IMR-90 (cell line): ENCODE measurements around the gene MYO1F. TPM values are rescaled to one million over a fixed set of nuclear protein-coding genes. Genes with fewer than 3 reads are reported as not detected.

Experiments
- ATAC-seq: fragments of 200-7000 bp; cut with Tn5 transposase; 2 replicates; pipeline ENCODE4 v1.9.1; 2020; ENCODE audit warnings: low read depth, mild to moderate bottlenecking, moderate library complexity
- BruUV-seq: library from RNA; stranded (reverse); fragments of 400-500 nt; replicated peaks from 2 replicates; lab custom pipeline; 2021; lab: Mats Ljungman, UMichigan
- CTCF ChIA-PET: fragments of 300-600 bp; formaldehyde crosslinking; extraction: SDS; loops from one replicate; lab custom pipeline; 2021; ENCODE audit warnings: antibody characterized with exemption; lab: Yijun Ruan, JAX
- POLR2A ChIA-PET: fragments of 300-600 bp; sonication (Branson Sonifier 250); formaldehyde crosslinking; loops from one replicate; lab custom pipeline; 2022; ENCODE audit warnings: antibody characterized with exemption; ENCODE audit not compliant: unreplicated experiment; lab: Charles Lee
- DNase-seq: peaks from one replicate; pipeline ENCODE4 v3.0.0; 2013
- H2AFZ ChIP-seq: replicated peaks from 2 replicates; pipeline ENCODE3; 2013; ENCODE audit warnings: low read length, mild to moderate bottlenecking; ENCODE audit not compliant: poor library complexity
- H2AK5ac ChIP-seq: 2 replicates; pipeline ENCODE4 v1.6.1; 2013; ENCODE audit warnings: low read depth, low read length, inconsistent platforms
- H2AK9ac ChIP-seq: replicated peaks from 2 replicates; pipeline ENCODE3; 2013; ENCODE audit warnings: mild to moderate bottlenecking, low read depth, low read length, moderate library complexity; ENCODE audit not compliant: poor library complexity
- H2BK120ac ChIP-seq: 2 replicates; pipeline ENCODE4 v1.6.1; 2013; ENCODE audit warnings: low read depth, low read length, inconsistent platforms
- H2BK15ac ChIP-seq: 3 replicates; pipeline ENCODE4 v1.6.1; 2013; ENCODE audit warnings: low read depth, low read length, inconsistent platforms
- H2BK20ac ChIP-seq: 2 replicates; pipeline ENCODE4 v1.6.1; 2013; ENCODE audit warnings: low read depth, mild to moderate bottlenecking, inconsistent platforms, low read length, moderate library complexity
- H2BK5ac ChIP-seq: 2 replicates; pipeline ENCODE4 v1.6.1; 2013; ENCODE audit warnings: mild to moderate bottlenecking, low read depth, low read length, inconsistent platforms; ENCODE audit not compliant: poor library complexity, severe bottlenecking
- H3K14ac ChIP-seq: replicated peaks from 2 replicates; pipeline ENCODE4 v1.6.1; 2013; ENCODE audit warnings: low read depth, low read length, inconsistent platforms
- H3K18ac ChIP-seq: 2 replicates; pipeline ENCODE4 v1.6.1; 2013; ENCODE audit warnings: low read depth, low read length, control low read depth
- H3K23ac ChIP-seq: 2 replicates; pipeline ENCODE4 v1.6.1; 2013; ENCODE audit warnings: low read depth, low read length, inconsistent platforms
- H3K27ac ChIP-seq: 2 replicates; pipeline ENCODE4 v1.5.1; 2013; ENCODE audit warnings: mild to moderate bottlenecking, control low read depth, low read length; ENCODE audit not compliant: insufficient read depth
- H3K27me3 ChIP-seq: 2 replicates; pipeline ENCODE4 v1.6.1; 2013; ENCODE audit warnings: low read length; ENCODE audit not compliant: control insufficient read depth, insufficient read depth
- H3K36me3 ChIP-seq: 2 replicates; pipeline ENCODE4 v1.6.1; 2013; ENCODE audit warnings: low read length, mixed read lengths; ENCODE audit not compliant: control insufficient read depth, insufficient read depth
- H3K4ac ChIP-seq: 2 replicates; pipeline ENCODE4 v1.6.1; 2013; ENCODE audit warnings: low read depth, low read length, inconsistent platforms
- H3K4me1 ChIP-seq: 2 replicates; pipeline ENCODE4 v1.6.1; 2013; ENCODE audit warnings: low read length, mixed read lengths; ENCODE audit not compliant: control insufficient read depth, insufficient read depth
- H3K4me2 ChIP-seq: 2 replicates; pipeline ENCODE4 v1.6.1; 2013; ENCODE audit warnings: low read depth, mild to moderate bottlenecking, control low read depth, low read length, moderate library complexity
- H3K4me3 ChIP-seq: 2 replicates; pipeline ENCODE4 v1.5.1; 2013; ENCODE audit warnings: low read depth, mild to moderate bottlenecking, control low read depth, low read length, moderate library complexity; ENCODE audit not compliant: insufficient read depth
- H3K56ac ChIP-seq: 2 replicates; pipeline ENCODE4 v1.6.1; 2013; ENCODE audit warnings: low read length, inconsistent platforms; ENCODE audit not compliant: insufficient read depth; ENCODE audit errors: extremely low read depth
- H3K79me1 ChIP-seq, 2 experiments: 2 replicates each; pipeline ENCODE4 v1.6.1; 2013; ENCODE audit warnings: low read length in 2 of 2, inconsistent platforms in 1 of 2, low read depth in 1 of 2
- H3K9ac ChIP-seq: 2 replicates; pipeline ENCODE4 v1.6.1; 2013; ENCODE audit warnings: low read depth, low read length, control low read depth
- H3K9me1 ChIP-seq: 2 replicates; pipeline ENCODE4 v1.6.1; 2013; ENCODE audit warnings: low read length, inconsistent platforms; ENCODE audit not compliant: insufficient read depth
- H3K9me3 ChIP-seq: 2 replicates; pipeline ENCODE4 v1.6.1; 2013; ENCODE audit warnings: low read length; ENCODE audit not compliant: control insufficient read depth, insufficient read depth
- H4K20me1 ChIP-seq: 2 replicates; pipeline ENCODE4 v1.6.1; 2013; ENCODE audit warnings: low read length, inconsistent platforms; ENCODE audit not compliant: insufficient read depth
- H4K5ac ChIP-seq: 2 replicates; pipeline ENCODE4 v1.6.1; 2013; ENCODE audit warnings: mild to moderate bottlenecking, low read depth, low read length, control low read depth
- H4K8ac ChIP-seq, 2 experiments: 2 replicates each; pipeline ENCODE4 v1.6.1; 2013; ENCODE audit warnings: low read depth in 2 of 2, low read length in 2 of 2, control low read depth in 1 of 2, inconsistent platforms in 1 of 2
- H4K91ac ChIP-seq: 2 replicates; pipeline ENCODE4 v1.6.1; 2013; ENCODE audit warnings: low read depth, low read length, inconsistent platforms; ENCODE audit not compliant: insufficient read depth
- MAZ ChIP-seq: IDR thresholded peaks from 2 replicates; pipeline ENCODE4 v1.6.1; 2012; ENCODE audit warnings: low read depth, mild to moderate bottlenecking, low read length, improper control_type of control experiment, moderate library complexity, borderline replicate concordance
- RAD21 ChIP-seq: IDR thresholded peaks from 2 replicates; pipeline ENCODE4 v1.6.1; 2012; ENCODE audit warnings: low read length, improper control_type of control experiment
- RFX5 ChIP-seq: IDR thresholded peaks from 2 replicates; pipeline ENCODE4 v1.8.0; 2012; ENCODE audit warnings: low read depth, mild to moderate bottlenecking, low read length, moderate library complexity
- WGBS, 2 experiments: methylation state at CpG; one replicate each; pipeline versions ENCODE4 v1.1.5 to v1.1.7; 2013; ENCODE audit warnings: missing lambda C conversion rate in 2 of 2; ENCODE audit not compliant: insufficient read length in 1 of 2; ENCODE audit errors: extremely low coverage in 2 of 2; 5-methylcytosine and 5-hydroxymethylcytosine counted together
- dilution Hi-C: fragments of 300-500 bp; cut with HindIII; formaldehyde crosslinking; loops from one replicate; pipeline ENCODE4 v1.14.3; 2018; ENCODE audit warnings: low sequenced_read_pairs; ENCODE audit not compliant: unreplicated experiment
- in situ Hi-C: fragments of 300-500 bp; cut with MboI; formaldehyde crosslinking; loops from 3 replicates; pipeline ENCODE4 v1.14.3; 2019; ENCODE audit warnings: low sequenced_read_pairs, inconsistent platforms, mixed read lengths
- intact Hi-C: fragments of 100-400 bp; cut with micrococcal nuclease; formaldehyde crosslinking; loops from 2 replicates; pipeline ENCODE4 v1.10.0; 2022
- polyA plus RNA-seq, 3 experiments: library from polyadenylated mRNA; depleted of rRNA; stranded (reverse); fragments of >200 nt; gene quantifications; 2 replicates each; pipeline ENCODE4 v1.2.3, GENCODE V29; 2012; ENCODE audit warnings: low replicate concordance in 1 of 3
- total RNA-seq: library from RNA; depleted of rRNA; stranded (reverse); fragments of >200 nt; gene quantifications from 2 replicates; pipeline ENCODE4 v1.2.3, GENCODE V29; 2012

The MYO1F gene
- total and polyA plus RNA-seq, 2 of the 4 experiments (the other 2 are of a cell fraction): 0.14 to 0.18 TPM

DNA sequence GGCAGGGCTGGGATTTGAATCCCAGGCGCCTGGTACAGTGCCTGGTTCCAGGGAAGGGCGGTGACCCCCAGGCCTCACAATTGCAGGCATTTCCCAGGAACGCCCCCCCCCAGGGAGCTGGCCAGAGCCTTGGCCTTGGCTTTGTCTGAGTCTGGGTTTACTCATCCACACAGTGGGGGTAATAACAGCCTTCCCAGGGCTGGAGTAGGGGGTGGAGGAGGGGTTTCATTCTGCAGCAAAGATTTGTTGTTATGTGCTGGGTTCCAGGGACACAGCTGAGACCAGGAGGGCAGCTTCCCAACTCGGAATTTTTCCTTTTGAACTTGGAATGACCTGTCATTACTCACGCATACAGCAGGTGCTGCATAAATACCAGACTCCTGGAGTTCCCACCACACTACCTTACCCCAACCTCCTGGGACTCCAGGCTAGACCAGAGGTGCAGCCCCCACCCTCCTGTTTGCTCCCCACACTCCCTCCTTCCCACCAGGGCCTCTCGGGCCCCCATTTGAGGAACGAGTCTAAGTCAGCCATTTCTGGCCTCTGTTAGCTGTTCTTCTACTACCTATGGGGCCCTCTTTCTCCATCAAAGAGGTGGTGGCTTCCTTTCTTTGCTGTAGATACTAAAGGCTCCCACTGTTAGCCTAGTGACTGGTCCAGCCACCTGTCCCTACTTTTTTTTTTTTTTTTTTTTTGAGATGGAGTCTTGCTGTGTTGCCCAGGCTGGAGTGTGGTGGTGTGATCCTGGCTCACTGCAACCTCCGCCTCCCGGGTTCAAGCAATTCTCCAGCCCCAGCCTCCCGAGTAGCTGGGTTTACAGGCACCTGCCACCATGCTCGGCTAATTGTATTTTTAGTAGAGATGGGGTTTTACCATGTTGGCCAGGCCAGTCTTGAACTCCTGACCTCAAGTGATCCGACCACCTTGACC lies 34.9 kb upstream of the MYO1F start:
- WGBS, 2 experiments: 25% methylated on average over 4 of the region's 12 CpGs; no CpG with 5 or more reads in 1 of the 2 experiments
- in situ Hi-C loops: no loop called here
- Histone ChIP-seq H4K20me1 (0 out of 2 replicates have a peak, but pooled peaks cover 5% of the 10 kb centered on the region), H3K4ac (peak overlapping the region; percentile 51; the same call in 1 of the 2 replicates), H3K4me3 (no peak overlapping the region), H3K27ac (no peak overlapping the region), H4K91ac (no peak overlapping the region), H3K79me1 (peaks cover 5 to 25% of the 10 kb centered on the region in 2 experiments), H3K23ac (no peak overlapping the region), H3K9ac (no peak overlapping the region), H3K4me1 (peaks cover 6% of the 10 kb centered on the region), H2BK15ac (no peak overlapping the region), H2AK9ac (peak overlapping the region; percentile 45), H3K27me3 (no peaks in the 10 kb centered on the region), H2BK120ac (no peak overlapping the region), H3K56ac (no peak overlapping the region), H4K5ac (no peak overlapping the region), H2BK5ac (no peak overlapping the region), H3K9me3 (no peaks in the 10 kb centered on the region), H3K4me2 (no peak overlapping the region), H4K8ac (peak overlapping the region in 1 of 2 experiments; percentile 5; a peak in 1 of 4 replicates), H3K14ac (no peak overlapping the region), H2BK20ac (no peak overlapping the region), H2AK5ac (peak overlapping the region; percentile 78), H3K36me3 (no peaks in the 10 kb centered on the region), H3K18ac (no peak overlapping the region), H2AFZ (peak overlapping the region; percentile 54), H3K9me1 (peaks cover 3% of the 10 kb centered on the region)
- intact Hi-C loops: no loop called here
- dilution Hi-C loops: no loop called here
- no peak for ATAC-seq
- BruUV-seq: no TSS peak
- no peak for TF ChIP-seq RFX5
- 0 out of 2 replicates have a peak, but pooled peaks have one; percentile 51 for TF ChIP-seq MAZ
- TF ChIP-seq RAD21: no peak
- CTCF ChIA-PET: no interaction called here
- DNase-seq: peak; percentile 66
- POLR2A ChIA-PET: interaction anchor here (0.7 kb wide), 1 partner anchor 98 kb away, joined by 11 read pairs; the partner anchor contains the start of gene ZNF414
